HL-60/S4 treated with retinoic acid at 250 ng/mL for 4 days and 3 days (cell line): ENCODE measurements around the gene PAIP2.
"Not testable (repeated sequence)": the region's sequence is repeated elsewhere in the genome, so short reads cannot be mapped to it uniquely, and the experiment has no call there.

Source experiments
- in situ Hi-C: fragments of 300-500 bp; cut with MboI; formaldehyde crosslinking; loops from 2 replicates; pipeline ENCODE4 v1.7.0; 2022; ENCODE audit warnings: low sequenced_read_pairs

PAIP2 gene

DNA sequence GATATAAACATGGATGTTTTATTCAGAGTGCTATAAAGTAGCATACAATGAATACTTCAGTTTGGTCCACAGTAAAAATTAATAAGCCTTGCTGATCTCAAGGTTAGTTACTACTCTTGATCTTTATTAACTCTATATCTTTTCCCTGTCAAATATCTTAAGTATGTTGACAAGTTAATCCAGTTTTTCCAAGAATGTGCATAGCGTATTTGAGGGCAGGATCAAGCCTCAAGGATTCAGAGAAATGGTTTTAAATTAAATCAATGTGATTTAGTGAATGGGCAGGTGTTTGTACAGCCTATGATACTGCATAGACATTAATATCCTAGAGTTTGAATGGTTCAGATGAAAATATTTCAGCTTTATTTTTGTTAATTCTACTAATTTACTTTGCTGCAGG, 27.4 kb upstream of the PAIP2 start:
- in situ Hi-C loops: no loop called here

GRCh38 chr5:139315056-139315615, 26.5 kb upstream of the PAIP2 start:
- in situ Hi-C loops: no loop called here

DNA sequence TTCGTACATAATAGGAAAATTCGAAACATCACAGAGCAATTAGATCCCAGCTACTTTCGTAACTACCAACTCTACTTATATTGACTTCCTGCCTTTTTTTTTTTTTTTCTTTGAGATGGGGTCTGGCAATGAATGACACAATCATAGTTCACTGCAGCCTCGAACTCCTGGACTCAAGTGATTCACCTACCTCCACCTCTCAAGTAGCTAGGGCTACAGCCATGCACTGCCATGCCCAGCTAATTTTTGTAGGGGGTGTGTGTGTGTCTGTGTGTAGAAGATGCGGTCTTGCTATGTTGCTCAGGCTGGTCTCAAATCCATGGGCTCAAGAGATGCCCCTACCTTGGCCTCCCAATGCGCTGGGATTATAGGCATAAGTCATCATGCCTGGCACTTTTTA, 5.8 kb upstream of the PAIP2 start:
- in situ Hi-C loops: no loop called here

DNA sequence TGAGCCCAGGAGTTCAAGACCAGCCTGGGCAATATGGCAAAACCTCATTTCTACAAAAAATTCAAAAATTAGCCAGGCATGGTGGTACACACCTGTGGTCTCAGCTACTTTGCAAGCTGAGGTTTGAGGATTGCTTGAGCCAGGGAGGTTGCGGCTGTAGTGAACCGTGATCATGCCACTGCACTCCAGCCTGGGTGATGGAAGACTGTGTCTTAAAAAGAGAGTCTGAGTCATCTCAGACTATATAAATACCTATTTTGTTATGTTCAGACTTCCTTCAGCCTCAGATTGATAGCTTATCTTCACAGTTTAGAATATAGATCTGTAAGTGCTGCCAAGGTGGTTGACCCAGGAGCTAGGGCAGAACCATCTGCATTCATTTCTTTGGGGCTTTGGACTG, 1.6 kb upstream of the PAIP2 start:
- in situ Hi-C loops: no loop called here

DNA sequence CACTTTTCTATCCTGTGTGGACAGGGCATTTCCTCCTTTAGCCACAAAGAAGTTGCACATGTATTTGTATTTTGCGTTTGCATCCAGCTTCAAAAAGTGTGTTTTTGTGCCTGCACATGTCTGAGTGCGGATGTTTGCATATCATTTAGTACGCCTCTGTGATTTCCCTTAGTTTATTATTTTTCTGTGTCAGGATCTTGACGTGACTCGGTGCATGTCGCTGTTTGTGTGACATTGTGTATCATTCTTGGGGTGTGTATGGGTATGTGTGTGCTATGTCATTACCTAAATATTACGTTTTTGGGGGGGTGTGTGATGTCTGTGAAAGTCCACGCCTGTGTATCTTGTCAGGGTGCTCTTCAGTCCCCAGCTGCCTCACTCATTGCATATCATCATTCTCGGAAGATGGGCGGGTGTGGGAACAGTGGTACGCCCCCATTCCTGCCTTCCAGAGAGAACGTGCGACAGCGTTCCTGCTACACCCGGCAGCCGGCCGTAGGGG, 416 bp upstream of the PAIP2 start:
- in situ Hi-C loops: no loop called here

DNA sequence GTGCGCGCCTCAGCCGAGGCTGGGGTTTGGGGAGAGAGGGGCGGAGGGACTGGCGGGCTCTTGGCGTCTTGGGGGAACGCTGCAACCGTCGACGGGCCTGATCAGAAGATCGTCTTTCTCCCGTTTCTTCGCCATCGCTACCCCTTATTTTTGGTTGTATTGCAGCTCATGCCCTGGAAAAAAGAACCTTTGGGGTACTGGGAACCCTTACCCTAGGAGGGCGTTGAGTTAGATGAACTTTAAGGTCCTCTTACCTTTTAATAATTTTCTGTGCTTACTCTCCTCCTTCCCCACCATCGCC, 719 bp downstream of the PAIP2 start:
- in situ Hi-C loops: no loop called here

GRCh38 chr5:139343476-139343875, 1.8 kb downstream of the PAIP2 start:
- in situ Hi-C loops: no loop called here

GRCh38 chr5:139344177-139344576, 2.5 kb downstream of the PAIP2 start:
- in situ Hi-C loops: no loop called here

- in situ Hi-C loops: not testable (repeated sequence)
Observed at GRCh38 chr5:139345442-139345841, 3.8 kb downstream of the PAIP2 start.

DNA sequence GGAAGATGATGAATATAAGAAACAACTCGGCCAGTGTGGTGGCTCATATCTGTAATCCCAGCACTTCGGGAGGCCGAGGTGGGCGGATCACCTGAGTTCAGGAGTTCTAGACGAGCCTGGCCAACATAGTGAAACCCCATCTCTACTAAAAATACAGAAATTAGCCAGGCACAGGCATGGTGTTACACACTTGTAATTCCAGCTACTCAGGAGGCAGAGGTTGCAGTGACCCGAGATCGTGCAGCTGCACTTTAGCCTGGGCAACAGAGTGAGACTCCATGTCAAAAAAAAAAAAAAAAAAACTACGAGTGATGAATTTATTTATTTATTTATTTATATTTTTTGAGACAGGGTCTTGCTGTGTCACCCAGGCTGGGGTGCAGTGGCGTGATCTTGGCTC, 6.2 kb downstream of the PAIP2 start:
- in situ Hi-C loops: not testable (repeated sequence)

GRCh38 chr5:139354186-139354585, 12.5 kb downstream of the PAIP2 start:
- in situ Hi-C loops: no loop called here

GRCh38 chr5:139355900-139356299, 14.2 kb downstream of the PAIP2 start:
- in situ Hi-C loops: not testable (repeated sequence)

- in situ Hi-C loops: no loop called here
Observed at GRCh38 chr5:139358064-139358463, 16.4 kb downstream of the PAIP2 start.

- in situ Hi-C loops: no loop called here
Observed at GRCh38 chr5:139360384-139360783, 18.7 kb downstream of the PAIP2 start.

GRCh38 chr5:139361835-139362429, 20.3 kb downstream of the PAIP2 start:
- in situ Hi-C loops: no loop called here

DNA sequence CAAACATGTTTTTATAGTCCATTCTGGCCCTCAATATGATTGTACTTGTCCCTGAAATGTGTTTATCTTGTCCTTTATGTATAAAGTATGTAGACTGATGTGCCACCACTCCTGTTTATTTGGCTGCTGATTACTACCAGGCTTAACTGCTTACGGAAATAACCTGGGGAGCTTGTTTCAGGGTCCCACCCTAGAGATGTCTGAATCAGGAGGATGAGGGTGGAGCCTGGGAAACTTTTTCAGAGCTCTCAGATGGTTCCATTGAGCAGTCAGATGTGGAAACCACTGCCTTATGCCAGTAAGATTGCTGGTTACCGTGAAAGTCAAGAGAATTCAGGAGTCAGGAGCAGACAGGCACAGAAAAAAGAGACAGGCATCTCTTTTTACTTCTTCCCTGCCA, 22.3 kb downstream of the PAIP2 start:
- in situ Hi-C loops: no loop called here

DNA sequence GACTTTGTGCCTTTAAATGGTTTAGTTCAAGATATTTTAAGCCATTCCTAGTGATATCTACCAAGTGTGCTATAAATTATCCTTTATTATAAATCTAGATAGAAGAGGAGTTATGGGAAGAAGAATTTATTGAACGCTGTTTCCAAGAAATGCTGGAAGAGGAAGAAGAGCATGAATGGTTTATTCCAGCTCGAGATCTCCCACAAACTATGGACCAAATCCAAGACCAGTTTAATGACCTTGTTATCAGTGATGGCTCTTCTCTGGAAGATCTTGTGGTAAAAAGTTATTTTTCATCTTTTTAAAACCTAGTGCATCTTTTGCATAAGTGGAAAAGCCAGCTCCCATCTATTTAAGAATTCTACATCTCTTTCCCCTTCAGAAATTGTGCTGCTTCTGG, 22.8 kb downstream of the PAIP2 start:
- in situ Hi-C loops: no loop called here

GRCh38 chr5:139368613-139369012, 27.0 kb downstream of the PAIP2 start:
- in situ Hi-C loops: no loop called here

DNA sequence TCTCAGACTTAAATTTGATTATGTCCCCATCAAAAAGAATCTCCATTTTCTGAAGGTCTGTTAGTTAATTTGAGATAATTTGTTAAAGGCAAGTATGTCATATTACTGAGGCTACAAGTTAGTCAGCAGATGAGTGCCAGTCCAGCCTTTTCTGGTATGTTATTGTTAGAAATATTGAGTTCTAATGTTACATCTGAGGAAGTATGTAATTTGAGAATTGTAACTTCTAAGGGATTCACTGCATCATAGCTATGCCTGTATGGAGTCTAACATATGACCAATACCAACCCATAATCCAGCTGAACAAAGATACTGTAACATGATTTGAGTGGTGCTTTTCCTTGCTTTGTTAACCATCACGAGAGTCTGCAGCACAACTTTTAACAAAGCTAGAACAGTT, 27.5 kb downstream of the PAIP2 start:
- in situ Hi-C loops: no loop called here

DNA sequence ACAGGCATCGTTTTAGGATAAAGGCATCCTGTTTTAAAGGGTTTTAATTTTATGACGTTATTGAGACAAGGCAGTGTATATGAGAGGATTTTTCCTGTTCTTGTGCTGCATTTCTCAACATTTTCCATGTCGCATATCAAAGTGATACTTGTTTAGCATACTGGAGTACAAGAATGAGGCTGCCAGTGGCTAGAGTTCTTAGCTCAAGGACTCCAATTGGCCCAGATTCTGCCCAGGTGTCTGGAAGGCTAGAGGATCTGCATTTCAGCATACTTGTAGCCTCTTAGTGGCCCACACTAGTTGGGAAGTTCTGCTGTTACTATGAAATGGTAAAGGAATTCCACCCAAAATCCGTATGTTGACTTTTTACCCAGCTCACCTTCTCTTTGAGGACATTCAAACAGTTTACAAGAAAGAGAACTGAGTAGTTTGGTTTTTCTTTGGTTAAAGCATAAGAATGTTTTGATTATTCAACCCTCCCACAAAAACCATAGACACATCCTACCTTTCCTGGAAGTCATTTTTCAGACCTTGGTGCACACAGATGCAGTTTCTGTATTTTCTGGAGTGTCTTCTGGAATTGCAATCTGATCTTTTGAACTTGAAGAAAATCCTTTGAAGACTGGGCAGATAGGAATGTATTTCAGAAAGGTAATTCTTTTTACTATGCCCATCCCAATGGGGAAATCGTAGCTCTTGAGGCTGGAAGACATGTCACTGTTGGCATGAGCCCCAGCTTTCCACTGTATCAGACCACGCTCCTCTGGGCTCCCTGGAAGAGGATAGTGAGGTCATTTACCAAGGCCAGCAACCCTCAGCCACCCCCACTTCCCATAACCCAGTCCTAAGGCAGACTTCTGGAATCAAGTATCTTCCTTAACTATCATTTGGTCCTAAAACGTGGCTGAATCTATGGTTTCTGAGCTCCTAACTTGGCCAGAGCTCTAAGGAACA, 30.1 kb downstream of the PAIP2 start:
- in situ Hi-C loops: no loop called here

- in situ Hi-C loops: no loop called here
Observed at GRCh38 chr5:139374909-139375308, 33.3 kb downstream of the PAIP2 start.

DNA sequence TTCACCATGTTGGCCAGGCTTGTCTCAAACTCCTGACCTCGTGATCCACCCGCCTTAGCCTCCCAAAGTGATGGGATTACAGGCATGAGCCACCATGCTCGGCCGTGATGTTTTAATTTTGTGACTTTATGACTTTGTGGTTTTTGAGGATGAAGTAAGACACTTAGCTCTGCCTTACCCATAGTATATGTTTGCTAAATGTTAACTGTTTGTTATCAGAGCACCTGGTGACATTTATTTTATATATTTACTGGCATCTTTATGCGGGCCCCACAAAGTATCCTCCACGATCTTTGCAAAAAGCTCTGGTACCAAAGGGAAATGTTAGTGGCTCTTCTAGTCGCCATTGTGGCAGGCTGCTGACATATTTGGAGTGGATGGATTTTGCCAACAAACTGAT, 34.7 kb downstream of the PAIP2 start:
- in situ Hi-C loops: no loop called here
